ENCODE results near the gene CRTAC1. TPM values are rescaled to one million over a fixed set of nuclear protein-coding genes. Genes with fewer than 3 reads are reported as not detected.

CRTAC1 gene
- total RNA-seq, 1 experiment from 2014 or later: 0.20 TPM

- ATAC-seq (peak; percentile 71), DNase-seq (ENCODE audit: low read depth, low spot score) (peak; percentile 66)
- Histone ChIP-seq H2AFZ (ENCODE audit: low read depth, low read length, poor library complexity, severe bottlenecking) (peak overlapping the region; percentile 77), H3K4me2 (ENCODE audit: low read length) (peak overlapping the region; percentile 79), H3K79me2 (ENCODE audit: insufficient read depth, low read length) (no peaks in the 10 kb centered on the region), H3K27ac (ENCODE audit: low read depth, low read length) (peak overlapping the region; percentile 67), H3K27me3 (ENCODE audit: insufficient read depth, low read length) (no peaks in the 10 kb centered on the region), H3K9me3 (ENCODE audit: control insufficient read depth in 1 of 2, insufficient read depth in 1 of 2, low read depth in 1 of 2, low read length in 2 of 2) (no peaks in the 10 kb centered on the region), H3K4me3 (replicated peaks in 1 of 2; ENCODE audit: low read depth in 1 of 2, low read length in 2 of 2) (peak overlapping the region; percentile 25 to 41), H3K36me3 (ENCODE audit: control insufficient read depth in 1 of 2, insufficient read depth in 2 of 2, low read length in 2 of 2) (no peaks in the 10 kb centered on the region), H3K9ac (ENCODE audit: low read length) (peak overlapping the region; percentile 62), H4K20me1 (ENCODE audit: insufficient read depth) (no peaks in the 10 kb centered on the region), H3K9me2 (ENCODE audit: insufficient read depth) (no peaks in the 10 kb centered on the region), H3K4me1 (ENCODE audit: control insufficient read depth in 1 of 2, insufficient read depth in 2 of 2, low read length in 2 of 2) (peaks cover 27 to 44% of the 10 kb centered on the region in 2 experiments)
- POLR2A ChIA-PET: interaction anchor here (0.9 to 1.9 kb wide), 2 partner anchors 10 to 146 kb away, joined by 6 to 7 read pairs; no protein-coding TSS in a partner anchor
- RAD21 ChIA-PET (ENCODE audit: low non-redundant PET in 1 of 2, low total read pairs in 2 of 2, uncharacterized antibody in 2 of 2, unreplicated experiment in 2 of 2): interaction anchor here in 1 of 2 experiments (0.5 kb wide), 1 partner anchor 126 kb away, joined by 7 read pairs; no protein-coding TSS in a partner anchor
- CTCF ChIA-PET: interaction anchor here (0.6 to 1.6 kb wide), 6 partner anchors 8 to 451 kb away, joined by 3 to 4 read pairs (median 3); no protein-coding TSS in a partner anchor
- intact Hi-C loops (cut with micrococcal nuclease): no loop called here
- TF ChIP-seq SIN3A (IDR thresholded peaks at IDR 0.05; ENCODE audit: low read depth) (no peak), TCF7L2 (IDR thresholded peaks at IDR 0.05; ENCODE audit: borderline replicate concordance, extremely low read depth, insufficient read depth, insufficient read length) (peak; percentile 7), POLR2AphosphoS5 (IDR thresholded peaks at IDR 0.05; ENCODE audit: low read depth, low read length) (peak; percentile 40), YY1 (IDR thresholded peaks at IDR 0.05; ENCODE audit: extremely low read depth, insufficient replicate concordance, low read depth, low read length) (peak; percentile 39)
- BruUV-seq (replicated peaks): no TSS peak
These were observed 140.8 kb downstream of the CRTAC1 start for GRCh38 chr10:97889461-97890265.

GRCh38 chr10:97888641-97889262, 141.7 kb downstream of the CRTAC1 start:
- ChIA-PET POLR2A (interaction anchor here (0.6 to 1.9 kb wide), 6 partner anchors 9 to 162 kb away, joined by 3 to 7 read pairs (median 4); no protein-coding TSS in a partner anchor), RAD21 (ENCODE audit: low non-redundant PET in 1 of 2, low total read pairs in 2 of 2, uncharacterized antibody in 2 of 2, unreplicated experiment in 2 of 2) (interaction anchor here in 1 of 2 experiments (0.6 kb wide), 1 partner anchor 149 kb away, joined by 3 read pairs; no protein-coding TSS in a partner anchor), CTCF (interaction anchor here (0.6 to 1.6 kb wide), 8 partner anchors 9 to 452 kb away, joined by 3 to 4 read pairs (median 3); no protein-coding TSS in a partner anchor)
- no peaks in the 10 kb centered on the region for H3K79me2 ChIP-seq (ENCODE audit: insufficient read depth, low read length)
- no peaks in the 10 kb centered on the region for H3K9me2 ChIP-seq (ENCODE audit: insufficient read depth)
- peak overlapping the region; percentile 25 to 41 for H3K4me3 ChIP-seq (replicated peaks in 1 of 2; ENCODE audit: low read depth in 1 of 2, low read length in 2 of 2)
- H3K27ac ChIP-seq (ENCODE audit: low read depth, low read length): peak overlapping the region; percentile 67
- no peaks in the 10 kb centered on the region for H4K20me1 ChIP-seq (ENCODE audit: insufficient read depth)
- ATAC-seq (peak; percentile 79), DNase-seq (ENCODE audit: low read depth, low spot score) (peak; percentile 58)
- no peak overlapping the region for H2AFZ ChIP-seq (ENCODE audit: low read depth, low read length, poor library complexity, severe bottlenecking)
- no TSS peak for BruUV-seq (replicated peaks)
- TF ChIP-seq CTCF (IDR thresholded peaks at IDR 0.05 in 2 of 3, conservative IDR thresholded peaks at IDR 0.05 in 1 of 3; ENCODE audit: borderline replicate concordance in 1 of 3, insufficient read depth in 1 of 3, low read depth in 2 of 3, low read length in 2 of 3): peak in 2 of 3 experiments; percentile 15 to 32; a peak in 3 of 6 replicates
- no peak for TF ChIP-seq CEBPB (IDR thresholded peaks at IDR 0.05; ENCODE audit: low read depth)
- TF ChIP-seq ZBTB33 (IDR thresholded peaks at IDR 0.05; ENCODE audit: extremely low read depth, insufficient replicate concordance, low read length): no peak
- peaks cover 27 to 44% of the 10 kb centered on the region in 2 experiments for H3K4me1 ChIP-seq (ENCODE audit: control insufficient read depth in 1 of 2, insufficient read depth in 2 of 2, low read length in 2 of 2)
- no peaks in the 10 kb centered on the region for H3K9me3 ChIP-seq (ENCODE audit: control insufficient read depth in 1 of 2, insufficient read depth in 1 of 2, low read depth in 1 of 2, low read length in 2 of 2)
- intact Hi-C loops (cut with micrococcal nuclease): no loop called here
- H3K36me3 ChIP-seq (ENCODE audit: control insufficient read depth in 1 of 2, insufficient read depth in 2 of 2, low read length in 2 of 2): no peaks in the 10 kb centered on the region
- H3K27me3 ChIP-seq (ENCODE audit: insufficient read depth, low read length): no peaks in the 10 kb centered on the region
- peak overlapping the region; percentile 79 for H3K4me2 ChIP-seq (ENCODE audit: low read length)
- H3K9ac ChIP-seq (ENCODE audit: low read length): peak overlapping the region; percentile 62

Measured in HCT116 (cell line).